WTC11 (cell line): ENCODE measurements around the gene PPP1R1A. TPM values are rescaled to one million over a fixed set of nuclear protein-coding genes. Genes with fewer than 3 reads are reported as not detected.

ENCODE experiments used
- ATAC-seq: fragments of 200-7000 bp; cut with Tn5 transposase; 2 replicates; pipeline ENCODE4 v1.10.0; 2021; ENCODE audit warnings: mild to moderate bottlenecking, moderate library complexity
- CTCF ChIA-PET: fragments of 300-600 bp; sonication (Branson Sonifier 250); formaldehyde crosslinking; loops from one replicate; lab custom pipeline; 2021; ENCODE audit warnings: antibody characterized with exemption; lab: Charles Lee
- POLR2A ChIA-PET: fragments of 350-600 bp; sonication (Branson Sonifier 250); formaldehyde crosslinking; loops from one replicate; lab custom pipeline; 2021; ENCODE audit warnings: antibody characterized with exemption; lab: Charles Lee
- DNase-seq: peaks from one replicate; pipeline ENCODE4 v3.0.0; 2021; ENCODE audit warnings: low spot score
- H3K27ac Mint-ChIP-seq: 2 replicates; pipeline ENCODE4 v1.8.0; 2021; ENCODE audit warnings: mixed read lengths
- H3K27me3 Mint-ChIP-seq: 2 replicates; pipeline ENCODE4 v1.8.0; 2021; ENCODE audit warnings: low read depth, mild to moderate bottlenecking, moderate library complexity, mixed read lengths
- H3K36me3 Mint-ChIP-seq: 2 replicates; pipeline ENCODE4 v1.8.0; 2021; ENCODE audit warnings: mixed read lengths
- H3K4me1 Mint-ChIP-seq: 2 replicates; pipeline ENCODE4 v1.8.0; 2022; ENCODE audit warnings: mixed read lengths
- H3K4me3 Mint-ChIP-seq: 2 replicates; pipeline ENCODE4 v1.8.0; 2021; ENCODE audit warnings: mild to moderate bottlenecking, moderate library complexity, mixed read lengths
- H3K9me3 Mint-ChIP-seq: 2 replicates; pipeline ENCODE4 v1.8.0; 2021; ENCODE audit warnings: mixed read lengths
- AR ChIP-seq: fragments of 250-450 bp; sonication (Bioruptor Pico); IDR thresholded peaks from 2 replicates; pipeline ENCODE4 v1.9.0; 2021; ENCODE audit warnings: mild to moderate bottlenecking
- CREM ChIP-seq: sonication (generic); formaldehyde crosslinking; IDR thresholded peaks from 2 replicates; pipeline ENCODE4 v1.8.1; 2022; ENCODE audit warnings: mild to moderate bottlenecking, missing genetic modification reagents, moderate library complexity
- E2F4 ChIP-seq: sonication (generic); formaldehyde crosslinking; IDR thresholded peaks from 2 replicates; pipeline ENCODE4 v1.8.1; 2022; ENCODE audit warnings: low read depth, mild to moderate bottlenecking, moderate library complexity, missing genetic modification reagents, borderline replicate concordance
- ELF4 ChIP-seq: sonication (generic); formaldehyde crosslinking; IDR thresholded peaks from 2 replicates; pipeline ENCODE4 v1.8.1; 2022; ENCODE audit warnings: low read depth, mild to moderate bottlenecking, moderate library complexity, missing genetic modification reagents
- FOXK1 ChIP-seq: sonication (generic); formaldehyde crosslinking; IDR thresholded peaks from 2 replicates; pipeline ENCODE4 v1.8.0; 2022; ENCODE audit warnings: mild to moderate bottlenecking, moderate library complexity, missing genetic modification reagents
- IRF2 ChIP-seq: sonication (generic); formaldehyde crosslinking; IDR thresholded peaks from 2 replicates; pipeline ENCODE4 v1.8.0; 2022; ENCODE audit warnings: low read depth, missing genetic modification reagents, borderline replicate concordance
- NR1H2 ChIP-seq: sonication (generic); formaldehyde crosslinking; IDR thresholded peaks from 2 replicates; pipeline ENCODE4 v1.9.0; 2021; ENCODE audit warnings: mild to moderate bottlenecking, moderate library complexity, missing genetic modification reagents
- NR2C2 ChIP-seq: sonication (generic); formaldehyde crosslinking; IDR thresholded peaks from 2 replicates; pipeline ENCODE4 v1.8.0; 2022; ENCODE audit warnings: mild to moderate bottlenecking, missing genetic modification reagents
- NR3C1 ChIP-seq: sonication (generic); formaldehyde crosslinking; conservative IDR thresholded peaks from 2 replicates; pipeline ENCODE4 v1.8.1; 2023; ENCODE audit warnings: low read depth, mild to moderate bottlenecking, missing genetic modification reagents
- PRRX2 ChIP-seq: fragments of 250-450 bp; sonication (Bioruptor Pico); IDR thresholded peaks from 2 replicates; pipeline ENCODE4 v1.8.0; 2021; ENCODE audit warnings: mild to moderate bottlenecking
- SMAD3 ChIP-seq: sonication (generic); formaldehyde crosslinking; IDR thresholded peaks from 2 replicates; pipeline ENCODE4 v1.8.0; 2022; ENCODE audit warnings: missing genetic modification reagents, mild to moderate bottlenecking, borderline replicate concordance
- TCF7 ChIP-seq: sonication (generic); formaldehyde crosslinking; IDR thresholded peaks from 2 replicates; pipeline ENCODE4 v1.8.0; 2022; ENCODE audit warnings: mild to moderate bottlenecking, low read depth, missing genetic modification reagents, moderate library complexity
- ZNF219 ChIP-seq: sonication (generic); formaldehyde crosslinking; IDR thresholded peaks from 2 replicates; pipeline ENCODE4 v1.8.0; 2023; ENCODE audit warnings: missing genetic modification reagents, mild to moderate bottlenecking, borderline replicate concordance
- ZNF263 ChIP-seq: sonication (generic); formaldehyde crosslinking; IDR thresholded peaks from 2 replicates; pipeline ENCODE4 v1.8.1; 2022; ENCODE audit warnings: low read depth, mild to moderate bottlenecking, moderate library complexity, missing genetic modification reagents
- ZNF416 ChIP-seq: fragments of 250-450 bp; sonication (Bioruptor Pico); IDR thresholded peaks from 2 replicates; pipeline ENCODE4 v1.9.0; 2021; ENCODE audit warnings: mild to moderate bottlenecking, inconsistent platforms
- ZNF512 ChIP-seq: sonication (generic); formaldehyde crosslinking; IDR thresholded peaks from 2 replicates; pipeline ENCODE4 v1.8.1; 2022; ENCODE audit warnings: missing genetic modification reagents, borderline replicate concordance
- total RNA-seq: library from RNA; stranded (reverse); gene quantifications from 3 replicates; pipeline ENCODE4 v1.2.3, GENCODE V29; 2021
- TF ChIP-seq, protein P1 (sequence below): sonication (generic); formaldehyde crosslinking; IDR thresholded peaks from 2 replicates; pipeline ENCODE4 v1.8.1; 2023; ENCODE audit warnings: mild to moderate bottlenecking, moderate library complexity, missing genetic modification reagents

The PPP1R1A gene
- total RNA-seq, 1 experiment from 2014 or later: 13.1 TPM

GRCh38 chr12:54624315-54625279 is 36.1 kb upstream of the PPP1R1A start:
- DNase-seq (no peak), ATAC-seq (no peak)
- ChIA-PET CTCF (interaction anchor here (1.2 to 2.8 kb wide), 5 partner anchors 8 to 97 kb away, joined by 3 to 10 read pairs (median 4); no protein-coding TSS in a partner anchor), POLR2A (no interaction called here)
- Mint-ChIP-seq H3K4me1 (no peaks in the 10 kb centered on the region), H3K36me3 (peaks cover 22% of the 10 kb centered on the region), H3K27me3 (peaks cover 48% of the 10 kb centered on the region), H3K27ac (no peak overlapping the region), H3K4me3 (no peak overlapping the region), H3K9me3 (peaks cover 34% of the 10 kb centered on the region)
- TF ChIP-seq NR2C2 (CRISPR knock-in tag): no peak
- no peak for TF ChIP-seq E2F4
- no peak for TF ChIP-seq IRF2
- TF ChIP-seq ZNF263 (CRISPR knock-in tag): no peak
- no peak for TF ChIP-seq SMAD3 (CRISPR knock-in tag)
- TF ChIP-seq, protein P1, sequence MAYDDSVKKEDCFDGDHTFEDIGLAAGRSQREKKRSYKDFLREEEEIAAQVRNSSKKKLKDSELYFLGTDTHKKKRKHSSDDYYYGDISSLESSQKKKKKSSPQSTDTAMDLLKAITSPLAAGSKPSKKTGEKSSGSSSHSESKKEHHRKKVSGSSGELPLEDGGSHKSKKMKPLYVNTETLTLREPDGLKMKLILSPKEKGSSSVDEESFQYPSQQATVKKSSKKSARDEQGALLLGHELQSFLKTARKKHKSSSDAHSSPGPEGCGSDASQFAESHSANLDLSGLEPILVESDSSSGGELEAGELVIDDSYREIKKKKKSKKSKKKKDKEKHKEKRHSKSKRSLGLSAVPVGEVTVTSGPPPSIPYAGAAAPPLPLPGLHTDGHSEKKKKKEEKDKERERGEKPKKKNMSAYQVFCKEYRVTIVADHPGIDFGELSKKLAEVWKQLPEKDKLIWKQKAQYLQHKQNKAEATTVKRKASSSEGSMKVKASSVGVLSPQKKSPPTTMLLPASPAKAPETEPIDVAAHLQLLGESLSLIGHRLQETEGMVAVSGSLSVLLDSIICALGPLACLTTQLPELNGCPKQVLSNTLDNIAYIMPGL (CRISPR knock-in tag): no peak
- TF ChIP-seq FOXK1 (CRISPR knock-in tag): no peak
- TF ChIP-seq CREM (CRISPR knock-in tag): no peak
- no peak for TF ChIP-seq TCF7 (CRISPR knock-in tag)
- no peak for TF ChIP-seq ZNF416 (CRISPR knock-in tag)
- no peak for TF ChIP-seq ZNF219 (CRISPR knock-in tag)
- no peak for TF ChIP-seq NR3C1
- TF ChIP-seq ZNF512: no peak
- TF ChIP-seq PRRX2 (CRISPR knock-in tag): no peak
- TF ChIP-seq ELF4: no peak
- no peak for TF ChIP-seq AR (CRISPR knock-in tag)
- TF ChIP-seq NR1H2 (CRISPR knock-in tag): no peak
